Measurements from ENCODE around the gene ANK2.

ANK2 gene

GRCh38 chr4:113389160-113389559 is 339.7 kb downstream of the ANK2 start:
- no peak for DNase-seq (ENCODE audit: low read depth in 3 of 3, low spot score in 1 of 3)

DNA sequence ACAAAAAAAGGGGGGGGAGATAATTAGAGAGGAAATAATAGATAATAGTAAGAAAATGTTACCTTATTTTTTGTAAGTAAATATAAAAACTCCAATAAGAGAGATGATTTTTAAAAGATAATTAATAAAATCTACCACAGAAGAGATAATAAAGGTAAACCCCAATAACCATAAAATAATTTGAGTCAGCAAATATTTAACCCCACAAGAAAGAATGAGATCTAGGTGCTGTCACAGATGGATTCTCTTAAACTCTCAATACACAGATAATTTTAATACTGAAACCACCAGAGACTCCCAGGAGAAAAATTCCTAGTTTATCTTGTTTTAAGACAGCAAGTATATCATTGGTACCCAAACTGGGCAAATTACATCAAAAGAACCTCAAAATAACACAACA is 341.4 kb downstream of the ANK2 start:
- no peak for DNase-seq (ENCODE audit: low read depth in 3 of 3, low spot score in 1 of 3)

GRCh38 chr4:113394108-113394729 is 344.8 kb downstream of the ANK2 start:
- no peak for DNase-seq (ENCODE audit: low read depth in 3 of 3, low spot score in 1 of 3)

DNA sequence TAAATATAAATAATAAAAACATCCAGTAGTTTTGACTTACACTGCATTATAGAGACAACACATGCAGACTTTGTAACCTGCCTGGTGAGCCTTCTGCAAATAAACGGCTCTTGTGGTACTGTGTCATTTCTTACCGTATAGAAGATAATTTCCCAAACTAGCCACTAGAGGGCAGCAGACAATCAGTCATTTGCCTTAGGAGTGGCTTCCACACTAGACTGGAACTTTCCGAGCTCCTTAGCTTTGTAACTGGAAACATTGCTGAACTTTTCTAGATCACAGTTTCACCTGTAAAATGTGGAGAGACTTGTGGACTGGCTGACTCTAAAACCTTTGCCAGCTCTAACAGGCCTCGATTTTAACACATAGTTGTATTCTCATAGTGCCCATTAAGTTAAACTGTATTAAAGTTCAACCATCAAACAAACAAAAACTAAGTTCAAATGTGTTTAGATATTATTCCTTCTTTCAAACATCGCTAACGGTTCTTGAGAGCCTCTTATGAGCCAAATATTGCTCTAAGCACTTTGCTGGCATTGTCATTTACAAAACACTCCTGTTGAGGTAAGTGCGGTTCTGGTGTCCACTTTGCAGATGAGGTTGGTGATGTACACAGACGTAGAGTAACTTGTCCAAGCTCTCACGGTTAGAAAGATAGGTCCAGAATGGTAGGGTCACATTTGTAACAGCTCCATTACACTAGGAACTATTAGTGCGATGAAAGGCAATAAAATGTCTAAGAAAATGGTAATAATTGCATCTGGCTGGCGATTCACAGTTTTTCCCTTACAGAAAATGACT is 345.5 kb downstream of the ANK2 start:
- DNase-seq (ENCODE audit: low read depth in 3 of 3, low spot score in 1 of 3): peak in 2 of 3 donors; percentile 16 to 31

DNA sequence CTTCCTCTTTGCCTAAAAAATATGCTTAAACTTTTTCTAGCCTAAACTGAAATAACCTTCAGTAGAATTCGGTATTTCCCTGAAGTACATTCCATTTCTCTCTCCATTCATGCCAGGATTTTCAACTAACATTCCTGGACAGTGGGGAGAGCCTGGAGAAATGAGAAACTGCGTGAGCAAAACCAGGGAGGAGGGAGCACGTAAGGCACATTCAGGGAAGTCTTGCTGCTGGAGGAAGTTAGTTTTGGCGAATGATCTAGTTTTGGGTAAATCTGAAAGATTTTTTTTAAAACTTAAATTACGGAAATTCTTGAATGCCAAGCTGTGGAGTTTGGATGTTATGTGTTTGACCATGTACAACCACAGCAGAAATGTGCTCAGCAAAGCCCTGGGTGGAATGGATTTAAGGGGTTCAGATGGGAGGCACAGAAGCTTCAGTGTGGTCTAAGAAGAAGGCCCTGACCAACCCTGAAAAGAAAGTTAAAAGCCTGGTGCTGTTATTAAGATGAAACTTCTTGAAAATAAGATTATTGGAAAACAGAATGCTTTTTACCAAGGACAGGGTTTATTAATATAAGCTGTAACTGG is 347.8 kb downstream of the ANK2 start:
- DNase-seq (ENCODE audit: low read depth in 3 of 3, low spot score in 1 of 3): no peak

- DNase-seq (ENCODE audit: low read depth in 3 of 3, low spot score in 1 of 3): no peak
Measured at GRCh38 chr4:113398441-113399143, 349.1 kb downstream of the ANK2 start.

DNA sequence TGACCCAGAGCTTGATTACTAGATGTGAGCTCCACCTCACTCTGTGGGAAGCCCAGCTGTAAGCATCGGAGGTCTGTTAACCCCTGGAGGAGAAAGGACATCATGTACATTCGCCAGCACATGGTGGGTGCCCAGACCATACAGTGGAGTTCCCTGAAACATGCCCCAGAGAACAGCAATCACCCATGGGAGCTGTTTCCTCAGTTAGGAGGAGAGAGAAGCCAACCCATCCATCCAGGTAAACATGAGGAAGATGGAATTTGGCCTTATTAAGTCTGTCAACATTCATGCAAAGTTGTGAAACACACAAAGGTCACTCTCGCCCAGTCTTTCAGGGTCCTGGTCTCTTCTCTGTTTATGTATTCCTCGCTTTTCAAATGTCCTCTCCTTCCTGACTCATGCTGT is 354.7 kb downstream of the ANK2 start:
- DNase-seq (ENCODE audit: low read depth in 3 of 3, low spot score in 1 of 3): no peak

GRCh38 chr4:113404841-113405240 is 355.4 kb downstream of the ANK2 start:
- no peak for DNase-seq (ENCODE audit: low read depth in 3 of 3, low spot score in 1 of 3)

- no peak for DNase-seq (ENCODE audit: low read depth in 3 of 3, low spot score in 1 of 3)
Measured at GRCh38 chr4:113405874-113406722, 356.6 kb downstream of the ANK2 start.

- no peak for DNase-seq (ENCODE audit: low read depth in 3 of 3, low spot score in 1 of 3)
Measured at GRCh38 chr4:113406723-113407016, 357.2 kb downstream of the ANK2 start.

DNA sequence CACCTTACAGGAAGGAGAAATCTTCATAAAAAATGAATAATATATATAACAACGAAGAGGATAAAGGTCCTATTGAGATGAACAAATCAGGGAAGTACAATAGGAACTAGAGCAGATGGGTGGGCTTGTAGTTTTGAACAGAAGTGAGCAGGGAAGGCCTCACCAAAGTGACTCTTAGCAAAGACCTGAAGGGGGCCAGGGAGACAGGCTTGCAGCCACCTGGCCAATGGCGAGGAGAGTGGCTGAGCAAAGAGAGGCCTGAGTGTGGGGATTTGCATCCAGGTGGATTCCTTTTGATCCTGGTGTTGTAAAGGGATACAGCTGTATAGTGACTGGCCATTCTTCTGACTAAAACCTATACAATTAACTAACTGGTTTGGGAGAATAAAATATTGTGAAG is 358.0 kb downstream of the ANK2 start:
- DNase-seq (ENCODE audit: low read depth in 3 of 3, low spot score in 1 of 3): no peak

- no peak for DNase-seq (ENCODE audit: low read depth in 3 of 3, low spot score in 1 of 3)
Measured at GRCh38 chr4:113409181-113409580, 359.7 kb downstream of the ANK2 start.

- DNase-seq (ENCODE audit: low read depth in 3 of 3, low spot score in 1 of 3): no peak
Measured at GRCh38 chr4:113410686-113411085, 361.2 kb downstream of the ANK2 start.

- DNase-seq (ENCODE audit: low read depth in 3 of 3, low spot score in 1 of 3): no peak
Measured at GRCh38 chr4:113411496-113411938, 362.1 kb downstream of the ANK2 start.

DNA sequence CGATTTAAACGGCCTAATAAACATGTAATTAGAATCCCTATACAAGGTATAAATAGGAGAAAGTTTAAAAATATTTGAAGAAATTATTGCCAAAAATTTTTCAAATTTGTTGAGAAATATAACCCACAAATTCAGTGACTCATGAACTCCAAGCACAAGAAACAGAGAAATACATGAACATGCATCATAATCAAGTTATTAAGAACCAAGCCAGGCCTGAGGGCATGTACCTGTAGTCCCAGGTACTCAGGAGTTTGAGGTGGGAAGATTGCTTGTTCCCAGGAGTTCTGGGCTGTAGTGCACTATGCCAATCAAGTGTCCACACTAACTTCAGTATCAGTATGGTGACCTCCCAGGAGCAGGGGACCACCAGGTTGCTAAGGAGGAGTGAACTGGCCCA is 370.2 kb downstream of the ANK2 start:
- DNase-seq (ENCODE audit: low read depth in 3 of 3, low spot score in 1 of 3): no peak

DNA sequence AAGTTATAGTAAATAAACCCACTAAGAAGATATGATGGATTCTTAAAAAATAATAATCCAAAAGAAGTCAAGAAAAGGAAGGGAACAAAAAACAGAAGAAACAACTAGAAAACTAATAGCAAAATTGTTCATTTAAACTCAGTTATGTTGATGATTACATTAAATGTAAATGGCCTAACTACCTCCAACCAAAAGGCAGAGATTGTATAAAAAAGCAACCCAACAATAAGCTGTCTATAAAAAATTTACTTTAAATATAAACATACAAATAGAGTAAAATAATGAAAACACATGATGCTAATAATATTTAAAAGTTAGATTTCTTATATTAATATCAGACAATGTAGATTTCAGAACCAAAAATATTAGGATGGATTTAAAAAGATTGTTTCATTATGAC is 371.5 kb downstream of the ANK2 start:
- DNase-seq (ENCODE audit: low read depth in 3 of 3, low spot score in 1 of 3): no peak

GRCh38 chr4:113423631-113424030 is 374.2 kb downstream of the ANK2 start:
- DNase-seq (ENCODE audit: low read depth in 3 of 3, low spot score in 1 of 3): no peak

- no peak for DNase-seq (ENCODE audit: low read depth in 3 of 3, low spot score in 1 of 3)
Measured at GRCh38 chr4:113433116-113433515, 383.7 kb downstream of the ANK2 start.

Data from stimulated activated CD4-positive, alpha-beta T cell treated with anti-CD3 and anti-CD28 coated beads, TNF-alpha, amount 100 ng/mL, for 1 hour (primary cell).